ENCODE results near the gene CCDC50.

Gene CCDC50

GRCh38 chr3:191347228-191347627, 18.0 kb downstream of the CCDC50 start:
- no peak for DNase-seq (ENCODE audit: low spot score)

GRCh38 chr3:191348098-191348497, 18.9 kb downstream of the CCDC50 start:
- DNase-seq (ENCODE audit: low spot score): no peak

DNA sequence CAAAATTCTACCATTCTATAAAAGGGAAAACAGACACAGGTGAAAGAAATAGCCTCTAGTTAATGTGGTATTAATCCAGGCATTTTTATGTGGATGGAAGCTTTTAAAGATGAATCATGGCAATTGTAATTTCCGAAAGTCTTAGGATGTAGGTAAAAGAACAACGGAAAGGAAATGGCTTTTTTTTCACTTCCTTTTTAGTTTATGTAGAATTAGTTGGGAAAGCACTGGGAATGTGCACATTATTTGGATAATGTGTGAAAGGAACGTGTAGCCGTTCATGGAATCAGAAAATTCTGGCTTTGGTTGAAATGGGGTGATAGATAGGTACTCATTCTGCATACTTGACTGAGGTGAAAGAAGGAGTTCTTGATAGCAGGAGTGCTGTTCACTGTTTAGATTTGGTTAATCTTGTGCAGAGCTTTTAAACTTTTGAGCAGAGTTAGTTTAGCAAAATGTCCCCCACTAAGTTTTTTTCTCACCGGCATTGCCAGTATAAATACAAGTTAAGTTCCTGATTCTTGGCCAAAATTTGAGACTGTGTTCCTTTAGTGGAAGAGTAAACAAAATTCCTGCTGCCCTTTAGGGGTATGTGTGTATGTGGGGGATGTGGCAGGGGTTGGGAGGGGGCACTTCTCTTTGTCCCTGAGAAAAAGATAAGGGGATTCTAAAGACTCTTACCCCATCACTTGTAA, 21.3 kb downstream of the CCDC50 start:
- DNase-seq (ENCODE audit: low spot score): peak; percentile 30

DNA sequence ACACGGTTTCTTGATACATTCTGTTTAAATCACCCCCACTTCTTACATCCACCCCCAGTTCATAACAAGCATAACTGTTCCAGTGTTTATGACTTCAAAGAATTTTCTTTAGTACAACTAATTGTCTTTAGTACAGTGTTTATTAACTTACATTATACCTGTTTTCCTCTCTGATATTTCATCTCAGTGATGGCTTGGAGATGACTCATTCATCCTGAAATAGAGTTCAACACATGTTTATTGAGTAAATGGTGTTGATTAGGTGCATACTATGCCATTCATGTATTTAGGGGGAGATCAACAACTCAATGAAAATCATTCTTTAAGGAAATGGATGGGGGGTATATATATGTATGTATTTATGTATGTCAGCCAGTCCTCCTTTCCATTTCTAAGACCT, 22.8 kb downstream of the CCDC50 start:
- no peak for DNase-seq (ENCODE audit: low spot score)

DNA sequence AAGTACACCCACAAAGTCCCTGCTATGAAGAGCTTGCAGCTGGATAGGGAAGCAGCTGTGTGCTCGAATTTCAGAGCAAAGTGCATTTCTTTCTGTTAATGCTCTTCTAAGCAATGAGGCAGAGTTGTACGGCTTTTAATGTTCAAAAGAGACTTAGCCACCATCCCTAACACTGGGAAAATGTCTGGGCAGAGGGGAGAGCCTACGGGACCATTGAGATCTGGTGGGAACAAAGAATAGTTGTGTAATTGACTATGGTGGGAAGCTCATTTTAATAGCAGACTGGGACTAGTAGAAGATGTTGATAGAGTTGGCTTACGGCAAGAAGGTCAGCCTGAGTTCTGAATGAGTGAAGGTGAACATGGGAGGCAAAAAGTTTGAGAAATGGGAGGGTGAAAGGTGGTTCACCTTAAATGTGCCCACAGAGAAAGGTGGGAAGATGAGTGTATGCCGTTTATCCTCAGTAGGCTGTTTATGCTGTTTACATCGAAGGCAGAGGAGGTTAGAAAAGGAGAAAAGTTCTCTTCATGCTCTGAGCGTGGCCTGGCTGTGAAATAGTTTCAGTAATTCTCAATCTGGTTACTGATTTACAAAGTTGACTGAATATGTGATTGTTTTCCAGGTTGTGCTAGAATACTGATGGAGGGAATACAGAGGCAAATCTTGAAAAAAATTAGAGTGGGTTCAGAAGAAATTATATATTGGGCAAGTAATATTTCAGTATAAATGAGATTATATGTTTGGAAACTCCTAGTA, 24.0 kb downstream of the CCDC50 start:
- DNase-seq (ENCODE audit: low spot score): peak; percentile 35

DNA sequence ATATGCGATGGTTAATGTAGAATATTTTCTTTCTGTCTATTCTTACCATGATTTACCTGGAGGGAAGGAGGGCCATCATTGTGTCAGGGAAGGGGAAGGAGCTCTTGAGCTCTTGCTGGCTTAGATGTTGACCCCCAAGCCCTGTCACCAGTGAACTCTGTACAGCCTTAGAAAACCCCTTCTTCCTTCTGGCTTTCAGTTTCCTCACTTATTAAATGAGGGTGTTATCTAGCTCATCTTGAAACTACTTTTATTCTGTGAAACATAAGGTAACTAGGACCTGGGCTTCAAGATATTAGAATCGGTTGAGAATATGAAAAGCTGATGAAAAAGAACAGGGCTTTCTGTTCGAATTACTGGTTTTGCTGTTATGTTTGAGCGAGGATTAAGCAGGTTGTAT, 26.2 kb downstream of the CCDC50 start:
- no peak for DNase-seq (ENCODE audit: low spot score)

DNA sequence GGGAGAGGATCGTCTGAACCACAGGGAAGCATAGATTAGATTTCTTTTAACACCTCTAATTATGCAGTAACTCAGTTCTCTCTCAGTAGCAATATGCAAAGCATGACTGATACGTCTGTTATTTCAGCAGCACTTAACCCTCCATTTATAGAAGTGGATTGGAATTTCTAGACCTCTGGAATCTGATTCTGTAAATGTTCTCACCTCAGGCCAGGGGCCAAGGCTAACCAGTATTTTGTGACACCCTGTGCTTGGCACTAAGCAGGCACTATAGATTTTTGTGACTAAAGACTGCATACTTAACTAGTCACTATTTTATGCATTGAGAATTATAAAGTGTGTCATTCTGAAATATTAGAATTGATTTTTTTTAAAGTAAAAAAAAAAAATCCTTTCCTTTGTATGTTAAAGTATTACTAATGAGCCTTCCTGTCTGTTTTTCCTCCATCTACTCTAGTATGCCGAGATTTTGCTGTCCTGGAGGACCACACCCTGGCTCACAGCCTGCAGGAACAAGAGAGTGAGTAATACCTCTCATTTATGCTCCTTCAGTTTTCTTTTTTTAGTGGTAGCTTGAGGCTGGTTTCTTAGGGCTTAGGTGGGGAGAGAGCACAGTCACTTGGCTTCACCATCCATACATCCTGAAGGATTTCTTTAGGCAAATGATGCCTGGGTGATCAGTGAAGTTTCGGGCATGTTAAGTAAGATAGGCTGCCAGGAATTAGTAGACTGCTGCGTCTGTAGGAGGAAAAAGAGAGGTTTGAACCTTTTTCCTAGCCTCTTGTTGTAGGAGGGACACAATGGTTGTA, 27.6 kb downstream of the CCDC50 start:
- DNase-seq (ENCODE audit: low spot score): peak; percentile 84

GRCh38 chr3:191357909-191358308, 28.7 kb downstream of the CCDC50 start:
- no peak for DNase-seq (ENCODE audit: low spot score)

DNA sequence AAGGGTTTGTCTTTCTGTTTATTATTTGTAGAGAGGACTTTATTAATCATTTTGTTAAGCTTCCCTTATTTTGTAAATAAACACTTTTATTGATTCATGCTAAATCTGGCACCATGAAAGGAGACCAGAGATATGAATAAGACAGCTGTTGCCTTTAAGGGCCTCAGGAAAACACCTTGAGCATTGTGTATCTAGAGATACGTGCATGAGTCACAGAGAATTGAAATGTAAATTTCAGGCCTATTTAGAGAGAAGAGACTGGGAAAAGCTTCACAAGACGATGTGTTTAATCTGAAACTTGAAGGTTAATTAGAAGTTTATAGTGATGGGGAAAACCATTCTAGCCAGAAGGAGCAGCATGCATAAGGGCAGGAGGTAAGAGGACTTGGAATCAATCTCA, 29.7 kb downstream of the CCDC50 start:
- DNase-seq (ENCODE audit: low spot score): no peak

GRCh38 chr3:191360620-191361019, 31.4 kb downstream of the CCDC50 start:
- DNase-seq (ENCODE audit: low spot score): no peak

GRCh38 chr3:191361456-191361855, 32.3 kb downstream of the CCDC50 start:
- DNase-seq (ENCODE audit: low spot score): no peak

GRCh38 chr3:191362037-191362436, 32.8 kb downstream of the CCDC50 start:
- no peak for DNase-seq (ENCODE audit: low spot score)

DNA sequence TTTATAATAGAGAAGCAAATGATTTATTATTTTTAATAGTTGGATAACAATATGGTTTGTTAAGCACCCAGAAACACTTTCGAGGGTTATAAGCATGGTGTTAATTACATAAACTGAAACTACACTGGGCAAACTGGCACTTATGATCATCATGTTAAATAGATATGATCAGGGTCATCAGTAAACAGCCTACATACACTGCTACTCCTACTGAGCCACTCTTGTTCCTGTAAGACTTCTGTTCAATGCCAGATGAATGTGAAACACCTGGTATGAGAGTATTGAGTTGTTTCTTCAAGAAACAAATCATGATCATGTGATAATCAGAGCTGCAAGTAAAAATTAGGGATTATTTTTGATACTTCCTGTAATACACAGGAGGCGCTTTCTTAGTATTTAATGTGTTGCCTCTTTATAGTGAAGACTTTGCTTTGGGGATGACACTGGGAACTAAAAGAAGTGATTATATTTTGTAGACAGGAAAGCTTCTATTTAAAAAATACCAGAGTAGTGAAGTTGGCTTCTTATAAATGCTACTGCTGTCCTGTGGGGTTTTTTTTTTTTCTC, 33.4 kb downstream of the CCDC50 start:
- DNase-seq (ENCODE audit: low spot score): no peak

- peak; percentile 30 for DNase-seq (ENCODE audit: low spot score)
Measured at GRCh38 chr3:191363221-191363620, 34.0 kb downstream of the CCDC50 start.

GRCh38 chr3:191366675-191367074, 37.5 kb downstream of the CCDC50 start:
- peak; percentile 25 for DNase-seq (ENCODE audit: low spot score)

DNA sequence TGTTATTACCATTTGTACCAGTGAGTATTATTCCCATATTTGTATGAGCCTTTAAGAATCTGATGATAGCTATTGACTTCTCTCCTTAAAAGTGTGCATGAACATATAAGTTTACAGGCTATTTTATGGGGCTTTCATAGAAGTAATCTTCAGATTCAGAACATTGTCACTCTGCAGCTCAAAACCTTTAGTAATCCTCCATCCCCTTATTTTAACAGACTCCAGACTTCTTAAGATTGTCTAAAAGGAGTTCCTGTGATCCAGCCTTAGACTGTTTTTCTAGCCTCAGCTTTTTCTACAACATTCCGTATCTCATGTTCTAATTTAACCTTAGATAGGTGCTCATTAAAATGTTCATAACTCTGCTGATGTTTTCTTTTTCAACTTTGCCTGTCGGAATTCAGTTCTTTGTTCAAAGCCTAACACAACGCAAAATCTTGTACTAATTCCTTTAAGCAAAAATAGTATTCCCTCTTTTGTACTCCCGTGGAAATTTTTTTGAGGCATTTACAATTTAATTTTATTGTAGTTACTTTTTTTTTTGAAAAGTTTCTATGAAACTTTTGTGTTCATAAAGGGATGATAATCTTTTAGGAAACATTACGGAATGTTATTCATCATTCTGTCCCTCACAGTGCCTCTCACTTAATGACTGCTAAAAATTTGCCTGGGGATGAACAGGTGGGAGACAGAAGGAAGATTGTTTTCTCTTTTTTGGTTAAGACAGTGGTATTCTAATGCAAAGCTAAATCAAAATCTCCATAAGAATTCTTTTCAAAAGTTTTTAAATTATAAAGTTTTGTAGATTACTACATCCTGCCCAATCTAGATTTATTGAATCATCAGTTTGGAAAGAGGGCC, 39.8 kb downstream of the CCDC50 start:
- DNase-seq (ENCODE audit: low spot score): no peak

DNA sequence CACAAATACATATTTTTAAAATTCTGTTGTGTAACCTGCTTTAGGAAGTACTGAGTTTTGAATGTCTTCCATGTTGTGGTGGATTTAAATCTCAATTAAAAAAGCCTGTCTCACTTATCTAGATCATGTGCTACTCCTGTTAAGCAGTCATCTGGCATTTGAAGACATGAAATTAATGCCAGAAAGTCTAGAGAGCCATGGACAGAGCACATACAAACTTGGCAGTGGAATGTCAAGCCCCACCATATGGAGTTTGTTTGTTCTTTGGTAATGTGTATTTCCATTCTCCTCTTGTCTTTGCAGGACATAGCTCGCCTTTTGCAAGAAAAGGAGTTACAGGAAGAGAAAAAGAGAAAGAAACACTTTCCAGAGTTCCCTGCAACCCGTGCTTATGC, 40.4 kb downstream of the CCDC50 start:
- DNase-seq (ENCODE audit: low spot score): no peak

DNA sequence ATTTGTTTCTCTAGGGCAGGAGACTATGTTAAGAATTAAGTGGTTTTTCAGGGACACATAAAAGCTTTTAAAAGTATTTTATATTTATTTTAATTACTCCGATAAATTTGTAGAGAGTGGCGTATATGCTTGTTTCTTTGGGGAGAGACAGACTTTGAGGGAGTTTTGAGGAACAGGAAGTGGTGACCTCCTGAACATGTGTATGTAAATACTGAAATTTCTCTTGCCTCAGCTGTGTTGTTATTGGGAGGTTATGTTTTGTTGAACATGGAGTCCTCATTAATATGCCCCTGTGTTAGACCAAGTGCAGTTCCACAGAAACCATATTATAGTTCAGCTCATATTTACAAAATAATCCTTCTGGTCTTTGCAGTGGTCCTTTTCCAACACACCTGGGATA, 42.9 kb downstream of the CCDC50 start:
- no peak for DNase-seq (ENCODE audit: low spot score)

GRCh38 chr3:191373327-191373726, 44.1 kb downstream of the CCDC50 start:
- DNase-seq (ENCODE audit: low spot score): no peak

DNA sequence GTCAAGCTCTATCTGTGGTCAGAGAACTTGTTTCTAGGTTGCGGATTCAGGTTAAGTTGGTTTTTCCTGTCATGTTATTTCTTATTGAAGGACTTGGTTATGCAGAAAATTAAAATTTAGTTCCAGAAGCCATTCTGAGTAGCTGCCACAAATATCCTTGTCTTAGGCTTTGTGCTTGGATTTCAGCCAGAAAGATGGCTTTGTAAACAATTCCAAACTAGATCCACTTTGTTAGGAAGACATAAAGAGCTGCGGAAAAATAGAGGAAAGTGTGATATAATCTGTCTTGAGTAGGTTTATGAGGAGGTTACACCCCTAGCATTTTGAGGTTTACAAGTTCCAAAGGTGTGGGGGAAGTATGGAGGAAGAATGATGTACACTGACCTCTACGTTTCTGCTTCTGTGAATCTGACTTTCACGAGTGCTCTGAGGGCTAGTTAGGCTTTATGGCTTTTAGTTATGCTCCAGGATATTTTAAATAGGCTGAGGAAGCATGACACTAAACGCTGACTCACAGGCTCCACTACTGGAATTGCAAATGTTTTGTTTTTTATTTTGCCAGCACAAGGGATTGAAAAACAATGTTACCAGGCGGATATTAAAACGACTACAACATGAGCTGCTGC, 47.4 kb downstream of the CCDC50 start:
- peak; percentile 76 for DNase-seq (ENCODE audit: low spot score)

DNA sequence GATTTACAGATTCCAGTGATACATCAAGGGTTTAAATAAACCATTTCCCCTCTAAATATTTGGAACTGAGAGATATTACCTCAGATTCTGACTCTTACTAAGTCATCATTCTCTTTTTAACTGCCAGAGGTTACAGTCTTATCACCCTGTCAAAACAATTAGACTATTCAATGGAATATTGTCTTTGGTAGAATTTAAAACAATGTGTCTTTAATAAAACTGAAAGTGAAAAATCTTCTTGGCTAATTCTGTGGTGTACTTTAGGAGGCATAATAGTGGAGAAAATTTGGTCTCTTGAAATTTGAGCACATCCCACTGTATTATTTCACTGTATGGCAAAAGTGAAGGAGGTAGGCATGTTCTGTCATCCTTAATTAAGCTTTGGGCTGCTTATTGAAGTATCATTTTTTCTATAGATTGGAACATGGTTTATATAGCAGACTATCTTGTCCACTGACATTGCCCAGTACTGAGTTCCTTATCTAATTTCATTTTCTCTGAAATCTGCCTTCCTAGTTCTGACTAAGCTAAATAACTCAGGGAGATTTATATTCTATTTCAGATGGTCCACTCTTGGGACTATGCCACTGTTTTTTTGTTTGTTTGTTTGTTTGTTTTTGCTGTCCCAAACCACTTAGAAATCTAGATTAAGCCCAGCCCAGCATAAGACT, 49.1 kb downstream of the CCDC50 start:
- no peak for DNase-seq (ENCODE audit: low spot score)

All from kidney tubule cell (primary cell).